HS-5 (cell line): Measurements from ENCODE around the gene IL17RA.

Experiments used
- DNase-seq: peaks from one replicate; pipeline ENCODE4 v3.0.0-alpha.2; 2012; ENCODE audit warnings: low read depth

Gene IL17RA

DNA sequence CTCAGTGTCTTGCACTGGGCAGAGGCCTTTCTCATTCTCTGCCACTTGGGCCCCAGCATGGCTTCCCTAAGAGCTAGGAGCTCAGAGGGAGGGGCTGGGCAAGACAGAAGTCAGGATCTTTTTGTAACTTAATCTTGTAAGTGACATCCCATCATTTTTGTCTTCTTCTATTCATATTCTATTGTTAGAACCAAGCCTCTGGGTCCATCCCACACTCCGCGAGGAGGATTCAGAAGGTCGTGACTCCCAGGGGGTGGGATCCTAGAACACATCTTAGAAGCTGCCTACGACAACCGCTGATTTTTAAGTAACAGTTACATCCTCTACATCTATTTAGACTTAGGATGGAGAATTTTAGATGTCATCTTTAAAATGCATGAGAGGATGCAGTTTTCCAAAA, 1.5 kb upstream of the IL17RA start:
- DNase-seq = no peak

- no peak for DNase-seq
Measured at GRCh38 chr22:17083811-17084441, 874 bp upstream of the IL17RA start.

DNA sequence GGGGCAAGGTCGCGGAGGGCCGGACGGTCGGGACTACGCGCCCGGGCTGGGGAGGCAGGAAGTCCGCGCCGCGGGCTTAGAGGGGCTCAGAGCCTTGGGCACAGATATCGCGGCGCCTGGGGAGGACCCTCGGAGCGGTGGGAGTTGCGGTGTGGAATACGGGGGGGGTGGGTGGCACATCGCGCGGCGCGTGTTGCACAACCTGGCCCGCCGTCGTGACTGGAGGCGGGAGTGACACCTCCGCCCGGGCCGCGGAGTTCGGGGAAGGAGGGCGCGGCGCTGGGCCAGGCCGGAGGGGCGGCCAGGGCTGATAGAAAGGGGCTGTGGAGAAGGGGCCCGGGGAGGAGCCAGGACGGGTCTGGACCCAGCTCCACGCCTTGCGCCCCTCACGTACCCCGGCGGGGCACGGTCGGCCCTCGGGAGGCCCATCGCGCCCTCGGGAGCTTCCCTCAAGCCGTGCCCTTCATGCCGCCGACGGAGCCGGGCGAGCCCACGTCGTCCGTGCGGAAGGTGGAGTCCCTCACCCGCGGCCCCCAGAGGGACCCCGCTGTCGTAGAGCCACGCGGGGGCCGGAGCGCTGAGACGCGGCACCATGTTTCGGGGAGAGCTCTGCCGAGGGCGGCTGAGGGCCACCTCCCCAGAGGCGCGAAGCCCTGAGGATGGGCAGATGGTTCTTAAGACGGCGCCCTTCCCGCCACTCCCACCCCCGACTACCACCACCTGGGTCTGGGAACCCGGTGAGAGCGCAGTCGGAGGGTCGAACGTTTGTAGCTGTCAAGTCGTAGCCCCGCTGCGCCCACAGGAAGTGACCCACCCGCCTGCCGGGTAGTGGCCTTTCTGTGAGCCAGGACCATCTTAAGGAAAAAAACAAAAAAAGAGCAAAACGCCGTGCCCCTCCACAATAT, 729 bp downstream of the IL17RA start:
- no peak for DNase-seq

- no peak for DNase-seq
Measured at GRCh38 chr22:17086296-17086695, 1.5 kb downstream of the IL17RA start.

- DNase-seq = no peak
Measured at GRCh38 chr22:17086788-17087497, 2.1 kb downstream of the IL17RA start.

GRCh38 chr22:17087498-17088131, 2.8 kb downstream of the IL17RA start:
- no peak for DNase-seq

- no peak for DNase-seq
Measured at GRCh38 chr22:17090550-17090949, 5.8 kb downstream of the IL17RA start.

- DNase-seq = no peak
Measured at GRCh38 chr22:17091851-17092250, 7.1 kb downstream of the IL17RA start.

- no peak for DNase-seq
Measured at GRCh38 chr22:17093081-17093480, 8.3 kb downstream of the IL17RA start.

GRCh38 chr22:17095538-17095937, 10.7 kb downstream of the IL17RA start:
- no peak for DNase-seq

- no peak for DNase-seq
Measured at GRCh38 chr22:17096071-17096470, 11.3 kb downstream of the IL17RA start.

GRCh38 chr22:17097062-17097461, 12.3 kb downstream of the IL17RA start:
- no peak for DNase-seq

DNA sequence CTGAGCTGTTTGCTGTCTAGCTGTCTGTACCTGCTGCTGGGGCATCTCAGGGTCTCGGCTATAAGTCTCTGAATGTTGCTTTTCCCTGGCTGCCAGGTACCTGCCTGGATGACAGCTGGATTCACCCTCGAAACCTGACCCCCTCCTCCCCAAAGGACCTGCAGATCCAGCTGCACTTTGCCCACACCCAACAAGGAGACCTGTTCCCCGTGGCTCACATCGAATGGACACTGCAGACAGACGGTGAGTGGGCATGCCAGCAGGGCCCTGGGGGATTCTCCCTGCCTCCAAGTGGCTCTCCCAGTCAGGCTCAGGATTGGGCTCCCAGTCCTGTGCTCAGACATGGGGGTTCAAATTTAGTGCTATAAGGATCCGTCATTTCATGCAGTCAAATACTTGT, 12.9 kb downstream of the IL17RA start:
- DNase-seq = no peak

DNA sequence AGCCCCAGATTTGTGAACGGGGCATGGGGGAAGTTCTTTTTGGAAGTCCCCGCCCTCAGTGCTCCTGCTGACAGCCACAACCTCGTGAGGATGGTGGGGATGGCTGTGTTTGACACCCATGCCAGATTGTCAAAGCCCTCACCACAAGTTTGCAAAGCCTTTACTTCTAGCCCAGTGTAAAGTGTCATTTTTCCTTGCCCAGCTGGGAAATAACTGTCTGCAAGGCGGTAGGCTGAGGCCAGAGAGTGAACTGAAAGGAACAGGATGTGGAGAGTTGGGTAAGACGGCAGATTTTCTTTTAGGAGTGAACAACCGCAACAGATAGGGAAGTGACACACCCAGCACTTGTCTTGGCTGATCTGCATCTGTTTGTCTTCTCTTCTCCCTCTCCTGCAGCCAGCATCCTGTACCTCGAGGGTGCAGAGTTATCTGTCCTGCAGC, 13.6 kb downstream of the IL17RA start:
- no peak for DNase-seq

GRCh38 chr22:17100621-17101020, 15.8 kb downstream of the IL17RA start:
- no peak for DNase-seq

DNA sequence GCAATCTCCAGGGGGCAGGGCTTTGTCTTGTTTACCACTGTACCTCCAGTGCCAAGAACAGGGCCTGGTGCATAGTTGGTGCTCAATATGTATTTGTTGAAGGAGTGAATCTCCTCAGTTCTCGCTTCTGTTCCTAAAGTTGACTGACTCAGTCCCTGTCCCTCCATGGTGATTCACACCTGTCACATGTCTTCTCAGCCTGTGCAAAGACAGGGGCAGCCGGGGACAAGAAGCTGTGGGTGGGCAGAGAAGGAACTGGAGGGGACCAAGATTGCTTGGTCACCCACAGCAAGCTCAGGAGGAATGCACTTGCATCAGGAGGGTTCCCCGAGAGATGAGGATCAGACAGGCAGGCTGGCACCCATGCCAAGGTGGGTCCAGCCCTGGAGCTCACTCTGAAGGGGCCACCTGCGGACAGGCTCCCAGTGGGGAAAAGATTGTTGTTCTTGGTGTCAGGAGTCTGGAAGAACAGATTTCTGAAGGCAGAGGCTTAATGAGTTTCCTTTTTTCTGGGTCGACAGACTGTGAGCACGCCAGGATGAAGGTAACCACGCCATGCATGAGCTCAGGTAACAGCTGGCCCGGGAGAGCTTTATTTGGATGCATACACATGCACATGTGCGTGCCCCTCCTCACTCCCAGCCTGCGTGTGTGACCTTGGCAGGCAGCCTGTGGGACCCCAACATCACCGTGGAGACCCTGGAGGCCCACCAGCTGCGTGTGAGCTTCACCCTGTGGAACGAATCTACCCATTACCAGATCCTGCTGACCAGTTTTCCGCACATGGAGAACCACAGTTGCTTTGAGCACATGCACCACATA, 16.9 kb downstream of the IL17RA start:
- DNase-seq = no peak

DNA sequence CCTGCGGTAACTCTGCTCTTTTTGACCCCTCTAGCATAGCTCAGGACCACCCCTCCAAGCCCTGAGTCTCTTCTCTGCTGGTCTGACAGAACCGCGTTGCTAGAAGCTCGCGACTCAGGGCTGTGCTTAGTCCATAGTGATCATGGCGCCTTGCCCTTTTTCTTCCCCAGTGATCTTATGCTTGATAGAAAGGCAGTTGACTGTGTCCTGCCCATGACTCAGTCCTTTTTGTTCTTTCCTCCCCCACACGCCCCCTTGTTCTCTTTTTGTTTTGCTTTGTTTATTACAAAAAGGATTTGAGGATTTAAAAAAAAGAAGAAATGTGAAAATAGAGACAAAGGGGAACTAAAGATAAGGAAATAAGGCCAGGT, 17.5 kb downstream of the IL17RA start:
- DNase-seq = no peak

- DNase-seq = no peak
Measured at GRCh38 chr22:17103351-17103750, 18.6 kb downstream of the IL17RA start.

DNA sequence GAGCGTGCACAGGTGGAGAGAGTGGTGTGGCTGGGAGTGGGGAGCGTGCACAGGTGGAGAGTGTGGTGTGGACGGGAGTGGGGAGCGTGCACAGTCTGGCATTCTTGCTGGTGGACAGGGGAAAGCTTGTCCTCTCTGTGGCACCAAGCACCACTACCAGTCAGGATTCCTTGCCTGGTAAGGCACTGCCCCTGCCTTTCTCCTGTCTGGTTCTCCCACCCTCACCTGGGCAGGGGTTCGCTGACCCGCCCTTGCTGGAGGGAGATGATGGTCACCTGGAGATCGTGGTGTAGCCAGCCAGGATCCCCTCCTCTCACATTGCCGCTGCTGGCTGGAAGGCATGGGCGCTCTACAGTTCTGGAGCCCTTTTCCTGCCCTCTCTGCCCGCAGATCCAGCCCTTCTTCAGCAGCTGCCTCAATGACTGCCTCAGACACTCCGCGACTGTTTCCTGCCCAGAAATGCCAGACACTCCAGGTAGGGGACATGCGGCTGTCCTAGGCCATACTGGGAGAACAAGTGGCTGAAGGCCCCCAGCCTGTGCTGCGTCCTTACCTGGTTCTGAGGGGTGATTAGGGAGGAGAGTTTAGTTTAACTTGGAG, 19.6 kb downstream of the IL17RA start:
- DNase-seq = no peak

DNA sequence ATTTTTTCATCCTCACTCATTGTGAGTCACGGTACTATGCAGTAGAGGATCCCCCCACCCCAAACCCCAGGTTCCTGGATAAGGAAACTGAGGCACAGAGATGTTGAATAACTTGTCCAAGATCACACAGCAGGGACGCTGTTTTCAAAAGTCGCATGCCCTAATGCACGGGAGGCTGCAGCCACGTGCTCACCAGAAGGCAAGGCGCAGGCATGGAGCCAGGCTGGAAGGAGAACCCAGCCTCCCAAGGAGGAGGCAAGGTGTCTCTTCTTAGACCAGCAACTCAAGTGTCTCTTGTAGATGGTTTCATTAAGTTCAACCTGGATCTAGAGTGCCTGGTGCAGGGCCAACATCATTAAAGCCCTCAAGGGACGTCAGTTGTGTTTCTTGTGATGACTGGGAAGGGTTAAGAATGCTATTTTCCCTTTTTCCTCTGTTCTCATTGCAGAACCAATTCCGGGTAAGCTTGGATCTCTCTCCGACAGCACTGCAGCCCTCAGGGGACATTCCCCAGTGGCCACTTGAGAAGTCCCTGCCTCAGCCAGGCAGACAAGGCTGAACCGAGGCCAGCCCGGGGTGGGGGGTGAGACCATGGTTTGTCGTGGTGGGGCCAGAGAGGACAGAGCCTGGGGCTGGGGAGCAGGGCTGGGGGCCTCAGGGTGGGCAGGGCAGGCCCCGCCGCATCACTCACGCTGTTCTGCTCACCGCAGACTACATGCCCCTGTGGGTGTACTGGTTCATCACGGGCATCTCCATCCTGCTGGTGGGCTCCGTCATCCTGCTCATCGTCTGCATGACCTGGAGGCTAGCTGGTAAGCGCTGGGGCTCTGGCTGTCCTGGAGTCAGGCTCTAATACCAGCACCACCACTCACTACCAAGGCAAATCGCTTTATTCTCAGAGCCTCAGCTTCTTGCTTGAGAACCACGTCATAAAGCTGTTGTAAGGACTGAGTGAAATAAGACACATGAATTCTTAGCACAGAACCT, 20.6 kb downstream of the IL17RA start:
- DNase-seq = no peak
